UCSD-AML1 (cell line): ENCODE data around the gene SLC16A8.
"Not testable (repeated sequence)": the region's sequence is repeated elsewhere in the genome, so short reads cannot be mapped to it uniquely, and the experiment has no call there.

Experiments used
- DNase-seq: peaks from one replicate; lab custom pipeline; 2025; ENCODE audit not compliant: unreplicated experiment; lab: John Stamatoyannopoulos, UW

SLC16A8 gene

GRCh38 chr22:38083931-38084631 is at the start of gene SLC16A8:
TSS of gene SLC16A8 (minus strand) at chr22:38084184. CDS start at chr22:38082873, 1,311 bp downstream.
- DNase-seq, result no peak

- DNase-seq, result no peak
These were observed 49.3 kb upstream of the SLC16A8 start for GRCh38 chr22:38133331-38133730.

GRCh38 chr22:38132794-38133193 is 48.8 kb upstream of the SLC16A8 start:
- DNase-seq, result no peak

- DNase-seq, result no peak
These were observed 48.2 kb upstream of the SLC16A8 start for GRCh38 chr22:38132136-38132535.

GRCh38 chr22:38131399-38131798 is 47.4 kb upstream of the SLC16A8 start:
- DNase-seq, result no peak

- DNase-seq, result no peak
These were observed 45.9 kb upstream of the SLC16A8 start for GRCh38 chr22:38129856-38130255.

- DNase-seq, result no peak
These were observed 45.0 kb upstream of the SLC16A8 start for GRCh38 chr22:38129021-38129420.

GRCh38 chr22:38127869-38128268 is 43.9 kb upstream of the SLC16A8 start:
- no peak for DNase-seq

GRCh38 chr22:38126928-38127668 is 43.1 kb upstream of the SLC16A8 start:
- DNase-seq, result no peak

- DNase-seq, result no peak
These were observed 41.8 kb upstream of the SLC16A8 start for GRCh38 chr22:38125751-38126201.

- DNase-seq, result no peak
These were observed 41.1 kb upstream of the SLC16A8 start for GRCh38 chr22:38125038-38125610.

- no peak for DNase-seq
These were observed 40.4 kb upstream of the SLC16A8 start for GRCh38 chr22:38124236-38124974.

- no peak for DNase-seq
These were observed 38.6 kb upstream of the SLC16A8 start for GRCh38 chr22:38122616-38123015.

- no peak for DNase-seq
These were observed 36.6 kb upstream of the SLC16A8 start for GRCh38 chr22:38120359-38121110.

- not testable (repeated sequence) for DNase-seq
These were observed 34.8 kb upstream of the SLC16A8 start for GRCh38 chr22:38118747-38119146.

- no peak for DNase-seq
These were observed 34.2 kb upstream of the SLC16A8 start for GRCh38 chr22:38118182-38118581.

GRCh38 chr22:38117556-38117955 is 33.6 kb upstream of the SLC16A8 start:
- DNase-seq, result not testable (repeated sequence)

GRCh38 chr22:38115423-38116205 is 31.6 kb upstream of the SLC16A8 start:
- DNase-seq, result no peak

- DNase-seq, result peak; percentile 86
These were observed 30.8 kb upstream of the SLC16A8 start for GRCh38 chr22:38114484-38115398.
